Measurements from ENCODE around the gene FHOD3.

GRCh38 chr18:36392164-36392978, 94.9 kb downstream of the FHOD3 start:
- TF ChIP-seq CTCF (conservative IDR thresholded peaks at IDR 0.05 in 1 of 2, IDR thresholded peaks at IDR 0.05 in 1 of 2; ENCODE audit: extremely low read depth in 1 of 2, insufficient read depth in 1 of 2, low read depth in 1 of 2, low read length in 2 of 2) (no peak), EZH2 (IDR thresholded peaks at IDR 0.05; ENCODE audit: borderline replicate concordance, low read length) (no peak)

Measured in mammary epithelial cell (primary cell).